Camera-type eye (tissue), 1 donor: Measurements from ENCODE around the gene C2orf68. TPM values are rescaled to one million over a fixed set of nuclear protein-coding genes. Genes with fewer than 3 reads are reported as not detected.

Experiments used
- total RNA-seq: library from RNA; depleted of rRNA; stranded (reverse); fragments of >200 nt; gene quantifications from one replicate; pipeline ENCODE4 v1.2.3, GENCODE V29; 2014

Gene C2orf68
- total RNA-seq, result 27.0 TPM

GRCh38 chr2:85611705-85612587 is at the start of gene C2orf68:
Gene C2orf68 (minus strand): TSS chr2:85612066. CDS start chr2:85611984, 82 bp downstream.

GRCh38 chr2:85602476-85603234 is 9.2 kb downstream of the C2orf68 start, which contains the start of gene TMEM150A:
Gene TMEM150A (minus strand): TSS chr2:85602698. CDS start chr2:85601948, 750 bp downstream.

GRCh38 chr2:85595301-85596025 is 16.4 kb downstream of the C2orf68 start, which contains the start of gene RNF181:
Gene RNF181 (plus strand): TSS chr2:85595745. CDS start chr2:85595764, 19 bp downstream.

GRCh38 chr2:85584354-85584856 is 27.5 kb downstream of the C2orf68 start, which contains the start of gene VAMP5:
Gene VAMP5 (plus strand): TSS chr2:85584431. CDS start chr2:85584491, 60 bp downstream.

GRCh38 chr2:85577386-85578242 is 34.3 kb downstream of the C2orf68 start, which contains the start of gene VAMP8:
Gene VAMP8 (plus strand): TSS chr2:85577586. CDS start chr2:85577647, 61 bp downstream.

GRCh38 chr2:85561280-85562212 is 50.3 kb downstream of the C2orf68 start, which contains the start of gene GGCX:
Gene GGCX (minus strand): TSS chr2:85561493. CDS start chr2:85561428, 65 bp downstream.

Other genes starting within 250 kb of the C2orf68 start
- gene CAPG, start 201.7 kb downstream of the C2orf68 start, total RNA-seq, result 27.8 TPM
- not detected for gene SH2D6, start 193.4 kb downstream of the C2orf68 start, total RNA-seq
- 165 TPM for gene MAT2A, start 72.9 kb downstream of the C2orf68 start, total RNA-seq
- 48.6 TPM for gene GGCX, start 50.6 kb downstream of the C2orf68 start, total RNA-seq
- 8.5 TPM for gene VAMP8, start 34.5 kb downstream of the C2orf68 start, total RNA-seq
- gene VAMP5, start 27.6 kb downstream of the C2orf68 start, total RNA-seq, result 10.7 TPM
- gene RNF181, start 16.3 kb downstream of the C2orf68 start, total RNA-seq, result 67.1 TPM
- 4.0 TPM for gene TMEM150A, start 9.4 kb downstream of the C2orf68 start, total RNA-seq
- 55.5 TPM for gene USP39, start 4.1 kb upstream of the C2orf68 start, total RNA-seq
- not detected for gene SFTPB, start 56.1 kb upstream of the C2orf68 start, total RNA-seq
- gene GNLY, start 82.3 kb upstream of the C2orf68 start, total RNA-seq, result 0.27 TPM
- 17.6 TPM for gene ATOH8, start 141.9 kb upstream of the C2orf68 start, total RNA-seq